HG02852 (cell line): ENCODE results near the gene TAMALIN.
"Not testable (repeated sequence)": the region's sequence is repeated elsewhere in the genome, so short reads cannot be mapped to it uniquely, and the experiment has no call there.

Experiments used
- ATAC-seq: cut with Tn5 transposase; IDR thresholded peaks from one replicate; pipeline ENCODE4 v1.9.1; 2021; ENCODE audit warnings: mild to moderate bottlenecking, moderate library complexity; ENCODE audit not compliant: unreplicated experiment

Gene TAMALIN

GRCh38 chr12:52006726-52007157 lies at the start of gene TAMALIN:
Gene TAMALIN, plus strand, starts transcription at chr12:52006946. Its CDS starts 74 bp downstream, at chr12:52007020.
- no peak for ATAC-seq

GRCh38 chr12:51958542-51958941 lies 48.2 kb upstream of the TAMALIN start:
- ATAC-seq = no peak

DNA sequence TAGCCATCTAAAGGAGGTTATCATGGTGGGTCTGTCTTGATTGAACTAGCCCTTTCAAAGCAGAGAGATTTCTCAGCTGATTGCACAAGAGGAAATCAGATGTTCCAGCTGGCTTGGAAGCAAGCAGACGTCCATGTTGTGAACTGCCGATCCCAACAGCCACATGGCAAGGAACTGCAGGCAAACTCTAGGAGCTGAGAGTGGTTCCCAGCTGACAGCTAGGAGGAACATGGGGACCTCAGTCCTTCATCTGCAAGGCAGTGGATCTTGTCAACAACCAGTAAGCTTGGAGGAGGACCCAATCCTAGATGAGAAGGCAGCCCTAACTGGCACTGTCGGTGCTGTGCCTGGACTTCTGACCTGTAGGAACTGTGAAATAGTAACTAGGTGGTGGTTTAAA lies 47.5 kb upstream of the TAMALIN start:
- no peak for ATAC-seq

DNA sequence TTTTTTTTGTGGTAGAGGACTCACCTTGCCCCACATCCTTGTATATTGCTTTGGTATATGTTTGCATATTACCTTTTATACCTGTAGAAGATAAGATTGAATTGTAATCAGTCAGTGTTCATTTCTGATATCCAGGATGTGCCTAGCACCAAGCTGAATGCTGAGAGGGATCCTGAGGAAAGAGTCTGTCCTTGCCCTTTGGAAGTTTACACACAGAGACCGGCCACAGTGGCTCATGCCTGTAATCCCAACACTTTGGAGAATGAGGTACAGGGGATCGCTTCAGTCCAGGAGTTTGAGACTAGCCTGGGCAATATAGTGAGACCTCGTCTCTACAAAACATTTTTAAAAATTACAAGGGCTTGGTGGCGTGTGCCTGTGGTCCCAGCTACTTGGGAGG lies 46.8 kb upstream of the TAMALIN start:
- ATAC-seq = no peak

DNA sequence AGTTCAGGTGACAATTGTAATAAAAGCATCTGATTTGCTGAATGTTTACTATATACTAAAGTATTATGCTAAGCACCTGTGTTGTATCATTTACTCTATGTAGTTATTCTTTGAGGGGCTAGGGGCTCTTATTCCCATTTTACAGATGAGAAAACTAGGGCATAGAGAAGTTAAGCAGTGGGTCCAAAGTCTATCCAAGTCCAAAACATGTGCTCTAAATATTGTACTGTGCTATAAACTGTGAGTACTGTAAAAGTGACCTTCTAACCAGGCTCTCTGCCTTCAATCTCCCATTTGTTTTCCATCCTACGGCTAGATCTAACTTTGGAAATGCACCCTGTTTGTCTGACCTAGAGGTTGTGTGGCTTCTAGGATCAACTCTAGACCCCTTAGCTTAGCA lies 46.3 kb upstream of the TAMALIN start:
- ATAC-seq = no peak

- ATAC-seq = no peak
Observed at GRCh38 chr12:51960890-51961289, 45.9 kb upstream of the TAMALIN start.

DNA sequence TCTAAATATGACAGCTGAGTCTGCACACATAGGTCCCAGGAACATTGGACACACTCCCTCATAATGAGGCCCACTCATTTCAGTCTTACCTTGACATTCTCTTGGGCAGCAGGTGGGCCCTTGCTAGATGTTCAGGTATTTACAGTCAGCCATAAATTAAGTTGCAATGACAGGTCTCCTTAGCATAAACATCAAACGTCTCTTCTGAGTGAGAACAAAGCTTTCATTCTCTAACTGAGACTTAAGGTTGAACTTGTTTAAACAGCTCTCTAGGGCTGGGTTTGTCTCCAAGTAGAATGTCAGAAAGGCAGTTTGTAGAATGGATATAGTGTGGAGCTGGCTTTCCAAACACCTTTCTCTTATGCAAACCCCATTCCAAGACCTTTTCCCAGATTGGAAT lies 44.9 kb upstream of the TAMALIN start:
- no peak for ATAC-seq

- ATAC-seq = no peak
Observed at GRCh38 chr12:51962737-51963136, 44.0 kb upstream of the TAMALIN start.

- no peak for ATAC-seq
Observed at GRCh38 chr12:51963477-51963876, 43.3 kb upstream of the TAMALIN start.

DNA sequence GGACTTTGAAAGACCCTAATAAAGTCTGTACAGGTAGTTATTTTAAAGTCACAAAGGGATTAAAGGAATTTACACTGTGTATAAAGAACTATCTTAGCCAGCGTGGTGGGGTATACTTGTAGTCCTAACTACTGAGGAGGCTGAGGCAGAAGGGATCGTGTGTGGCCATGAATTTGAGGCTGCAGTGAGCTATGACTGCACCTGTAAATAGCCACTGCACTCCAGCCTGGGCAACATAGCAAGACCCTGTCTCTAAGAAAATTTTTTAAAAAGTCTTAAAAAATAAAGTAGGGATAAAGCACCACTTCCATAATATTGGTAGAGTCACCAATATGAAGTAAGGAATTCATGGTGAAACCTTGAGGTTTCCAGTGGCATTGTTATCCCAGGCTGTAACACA lies 37.1 kb upstream of the TAMALIN start:
- ATAC-seq = no peak

GRCh38 chr12:51970904-51971646 lies 35.7 kb upstream of the TAMALIN start:
- ATAC-seq = peak; percentile 91

GRCh38 chr12:51971679-51972421 lies 34.9 kb upstream of the TAMALIN start:
- ATAC-seq = no peak

DNA sequence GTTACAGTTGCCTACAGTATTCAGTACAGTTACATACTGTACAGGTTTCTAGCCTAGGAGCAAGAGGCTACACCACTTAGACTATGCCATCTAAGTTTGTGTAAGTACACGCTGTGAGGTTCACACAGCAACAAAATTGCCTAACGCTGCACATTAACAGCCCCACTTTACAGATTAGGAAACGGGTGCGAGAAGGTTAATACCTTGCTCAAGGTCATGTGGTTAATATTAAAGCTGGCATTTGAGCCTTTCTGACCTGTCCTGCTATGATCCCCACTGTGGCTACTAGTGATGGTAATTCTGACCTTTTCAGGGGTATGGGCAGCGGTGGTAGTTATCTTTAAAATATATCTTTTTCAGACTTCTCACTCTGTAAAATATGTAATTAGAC lies 34.3 kb upstream of the TAMALIN start:
- no peak for ATAC-seq

DNA sequence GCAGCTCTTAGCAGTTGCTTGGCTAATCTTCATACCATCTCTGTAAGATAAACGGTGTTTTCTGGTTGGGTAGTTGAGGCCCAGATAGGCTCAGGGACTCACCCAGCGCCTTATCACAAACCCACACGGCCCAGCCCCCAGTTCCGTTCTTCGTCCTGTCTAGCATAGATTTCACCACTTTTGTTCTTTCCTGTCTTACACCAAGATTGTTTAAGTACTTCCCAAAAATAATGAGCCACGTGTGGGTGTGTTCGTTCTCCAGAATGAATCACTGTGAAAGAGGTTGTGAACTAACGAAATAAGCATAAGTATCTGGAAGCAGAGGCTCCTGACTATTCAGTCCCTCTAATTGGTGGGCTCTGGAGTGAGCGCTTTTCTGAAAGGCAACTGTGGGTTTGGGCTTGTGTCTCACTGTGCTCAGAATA lies 33.9 kb upstream of the TAMALIN start:
- ATAC-seq = no peak

- no peak for ATAC-seq
Observed at GRCh38 chr12:51973560-51973959, 33.2 kb upstream of the TAMALIN start.

DNA sequence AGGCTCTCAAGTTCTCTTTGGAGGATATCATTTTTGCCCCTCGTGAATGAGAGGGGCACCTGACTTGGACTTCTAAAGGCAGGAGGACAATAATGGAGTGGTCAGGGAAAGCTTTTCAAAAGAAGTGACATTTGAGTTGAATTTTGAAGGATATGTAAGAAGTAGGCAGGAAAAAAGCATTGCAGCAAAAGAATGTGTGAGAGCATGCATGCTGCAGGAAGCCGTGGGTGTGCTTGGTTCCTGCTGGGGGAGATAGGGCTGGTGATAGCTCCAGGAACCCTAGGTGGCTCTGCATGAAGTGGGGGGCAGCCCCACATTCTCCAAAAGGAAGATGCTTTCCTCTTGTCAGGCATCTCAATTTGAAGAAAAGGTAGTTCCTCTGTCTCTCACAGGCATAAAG lies 32.1 kb upstream of the TAMALIN start:
- no peak for ATAC-seq

DNA sequence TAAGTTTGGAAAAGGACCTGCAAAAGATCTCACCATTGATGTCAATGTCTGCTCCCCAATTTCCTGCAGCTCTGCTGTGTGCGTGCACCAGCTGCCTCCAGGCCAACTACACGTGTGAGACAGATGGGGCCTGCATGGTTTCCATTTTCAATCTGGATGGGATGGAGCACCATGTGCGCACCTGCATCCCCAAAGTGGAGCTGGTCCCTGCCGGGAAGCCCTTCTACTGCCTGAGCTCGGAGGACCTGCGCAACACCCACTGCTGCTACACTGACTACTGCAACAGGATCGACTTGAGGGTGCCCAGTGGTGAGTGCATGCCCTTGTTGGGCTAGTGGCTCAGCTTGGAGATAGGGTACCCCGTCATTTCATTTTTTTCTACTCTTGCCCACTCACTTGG lies 31.6 kb upstream of the TAMALIN start:
- ATAC-seq = no peak

DNA sequence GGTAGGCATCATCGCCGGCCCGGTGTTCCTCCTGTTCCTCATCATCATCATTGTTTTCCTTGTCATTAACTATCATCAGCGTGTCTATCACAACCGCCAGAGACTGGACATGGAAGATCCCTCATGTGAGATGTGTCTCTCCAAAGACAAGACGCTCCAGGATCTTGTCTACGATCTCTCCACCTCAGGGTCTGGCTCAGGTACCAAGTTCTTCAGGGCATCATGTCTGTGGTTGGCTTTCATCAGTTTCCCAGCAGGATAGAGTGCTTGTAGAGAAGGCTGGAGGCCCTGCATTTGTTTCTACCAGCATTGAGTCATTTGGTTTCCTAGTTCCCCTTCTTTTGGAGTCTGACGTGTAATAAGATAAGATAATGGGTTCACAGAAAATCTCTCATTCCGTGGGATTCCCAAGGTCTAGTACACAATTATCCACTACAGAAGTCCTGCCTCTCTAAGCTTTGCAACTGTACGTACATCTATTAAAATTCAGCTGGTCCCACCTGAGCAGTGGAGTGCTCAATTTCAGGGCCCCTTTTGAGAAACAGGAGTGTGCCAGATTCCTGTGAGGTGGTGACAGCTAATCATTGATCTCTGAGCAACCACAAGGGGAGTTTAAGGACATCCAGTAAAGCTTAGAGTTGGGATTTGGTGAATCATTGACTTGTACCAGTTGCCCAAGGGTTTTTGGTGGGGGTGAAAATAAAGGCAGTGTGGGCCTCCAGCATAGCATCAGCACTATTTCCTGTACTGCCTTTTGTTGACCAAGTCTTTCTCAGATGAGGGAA lies 30.2 kb upstream of the TAMALIN start:
- no peak for ATAC-seq

DNA sequence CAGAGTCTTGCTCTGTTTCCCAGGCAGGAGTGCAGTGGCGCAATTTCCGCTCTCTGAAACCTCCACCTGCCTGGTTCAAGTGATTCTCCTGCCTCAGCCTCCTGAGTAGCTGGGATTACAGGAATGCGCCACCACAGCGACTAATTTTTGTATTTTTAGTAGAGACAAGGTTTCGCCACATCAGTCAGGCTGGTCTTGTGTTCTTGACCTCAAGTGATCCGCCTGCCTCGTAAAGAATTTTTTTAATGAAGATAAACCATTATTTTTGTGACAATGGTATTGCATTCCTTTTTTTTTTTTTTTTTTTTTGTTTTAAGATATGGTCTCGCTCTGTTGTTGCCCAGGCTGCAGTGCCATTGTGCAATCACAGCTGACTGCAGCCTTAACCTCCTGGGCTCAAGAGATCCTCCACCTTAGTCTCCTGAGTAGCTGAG lies 29.4 kb upstream of the TAMALIN start:
- no peak for ATAC-seq

DNA sequence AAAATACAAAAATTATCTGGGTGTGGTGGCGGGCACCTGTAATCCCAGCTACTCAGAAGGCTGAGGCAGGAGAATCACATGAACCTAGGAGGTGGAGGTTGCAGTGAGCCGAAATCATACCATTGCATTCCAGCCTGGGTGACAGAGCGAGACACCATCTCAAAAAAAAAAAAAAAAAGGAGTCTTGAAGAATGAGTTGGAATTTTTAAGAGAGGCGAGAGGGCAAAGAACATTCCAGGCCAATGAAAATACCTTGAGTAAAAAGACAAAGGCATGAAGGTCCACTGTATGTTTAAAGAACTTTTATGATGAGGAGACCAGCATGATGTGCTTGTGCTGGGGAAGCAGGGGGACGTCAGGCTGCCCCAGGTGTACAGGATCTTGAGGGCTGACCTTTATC lies 27.4 kb upstream of the TAMALIN start:
- ATAC-seq = not testable (repeated sequence)

GRCh38 chr12:51980051-51980808 lies 26.5 kb upstream of the TAMALIN start:
- peak; percentile 74 for ATAC-seq
